ENCODE measurements around the gene KLC1.
A peak's percentile ranks its signal among the peaks of the same experiment; 100 is the strongest.

The KLC1 gene

DNA sequence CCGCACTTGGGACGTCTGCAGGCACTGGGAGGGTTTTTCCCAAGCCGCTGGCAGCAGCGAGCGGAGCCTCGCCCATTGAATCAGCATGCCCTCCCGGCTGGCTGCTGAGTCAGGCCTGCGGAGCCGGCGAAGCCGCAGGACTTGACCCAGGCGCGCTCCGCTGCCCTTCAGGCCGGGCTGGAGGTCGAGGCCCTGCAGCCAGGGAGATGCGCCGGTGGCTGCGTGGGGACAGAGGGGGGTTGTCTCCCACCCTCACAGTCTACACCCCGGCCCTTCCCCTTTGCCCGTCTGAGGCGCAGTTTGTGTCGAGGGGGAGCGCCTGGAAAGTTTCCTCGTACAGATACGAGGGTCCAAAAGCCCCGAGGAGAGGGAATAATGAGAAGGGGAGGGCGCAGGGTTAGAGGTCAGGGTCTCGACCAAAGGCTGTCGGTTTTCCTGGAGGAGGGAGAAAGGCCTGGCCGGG lies 759 bp upstream of the KLC1 start:
- peaks cover 7% of the 10 kb centered on the region; the same call in 1 of the 2 replicates for H3K36me3 ChIP-seq (ENCODE audit: insufficient read depth, low read length)
- peak overlapping the region; percentile 95 for H3K9ac ChIP-seq (ENCODE audit: insufficient read length)
- DNase-seq (ENCODE audit: low read depth, low spot score) = no peak
- peak overlapping the region; percentile 76 for H3K27ac ChIP-seq
- H3K9me3 ChIP-seq (ENCODE audit: low read depth, low read length) = no peaks in the 10 kb centered on the region
- TF ChIP-seq FOXP2 (optimal IDR thresholded peaks at IDR 0.05; ENCODE audit: control extremely low read depth, extremely low read length, insufficient read depth) (no peak), POLR2AphosphoS5 (IDR thresholded peaks at IDR 0.05; ENCODE audit: borderline replicate concordance, low read depth, low read length) (no peak), EZH2 (IDR thresholded peaks at IDR 0.05) (no peak)
- peak overlapping the region; percentile 81 for H3K4me3 ChIP-seq

DNA sequence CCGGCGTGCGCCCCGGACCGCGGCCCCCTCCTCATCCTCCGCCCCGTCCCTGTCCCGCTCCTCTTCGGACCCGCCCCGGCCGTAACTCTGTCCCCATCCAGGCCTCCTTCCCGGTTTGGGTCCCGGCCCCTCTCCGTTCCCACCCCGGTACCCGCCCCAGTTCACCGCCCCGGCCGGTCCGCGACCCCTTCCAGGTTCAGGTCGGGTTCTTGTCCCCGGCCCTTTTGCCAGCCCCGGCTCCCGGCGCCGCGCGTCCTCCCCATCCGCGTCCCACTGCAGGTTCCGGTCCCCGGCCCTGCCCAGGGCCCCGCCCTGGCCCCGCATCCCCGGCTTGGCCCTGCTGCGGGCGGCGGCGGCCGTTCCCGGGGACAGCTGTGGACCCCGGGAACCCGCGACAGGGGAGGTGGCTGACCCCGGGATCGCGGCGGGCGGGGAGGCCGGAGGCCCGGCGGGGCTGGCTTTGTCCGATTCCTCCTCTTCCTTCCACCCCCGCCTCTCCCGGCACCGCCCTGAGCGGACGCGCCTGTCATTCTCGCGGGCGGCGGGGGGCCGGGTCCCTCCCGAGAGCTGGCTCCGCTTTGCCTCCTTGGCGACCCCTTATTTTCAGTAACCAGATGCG lies 601 bp downstream of the KLC1 start:
- peak overlapping the region; percentile 95 for H3K9ac ChIP-seq (ENCODE audit: insufficient read length)
- no peaks in the 10 kb centered on the region for H3K9me3 ChIP-seq (ENCODE audit: low read depth, low read length)
- H3K4me3 ChIP-seq = peak overlapping the region; percentile 81
- no peak overlapping the region for H3K27ac ChIP-seq
- TF ChIP-seq EZH2 (IDR thresholded peaks at IDR 0.05) = no peak
- TF ChIP-seq POLR2AphosphoS5 (IDR thresholded peaks at IDR 0.05; ENCODE audit: borderline replicate concordance, low read depth, low read length) = no peak
- no peak for TF ChIP-seq FOXP2 (optimal IDR thresholded peaks at IDR 0.05; ENCODE audit: control extremely low read depth, extremely low read length, insufficient read depth)
- DNase-seq (ENCODE audit: low read depth, low spot score) = no peak
- peaks cover 9% of the 10 kb centered on the region; the same call in 1 of the 2 replicates for H3K36me3 ChIP-seq (ENCODE audit: insufficient read depth, low read length)

DNA sequence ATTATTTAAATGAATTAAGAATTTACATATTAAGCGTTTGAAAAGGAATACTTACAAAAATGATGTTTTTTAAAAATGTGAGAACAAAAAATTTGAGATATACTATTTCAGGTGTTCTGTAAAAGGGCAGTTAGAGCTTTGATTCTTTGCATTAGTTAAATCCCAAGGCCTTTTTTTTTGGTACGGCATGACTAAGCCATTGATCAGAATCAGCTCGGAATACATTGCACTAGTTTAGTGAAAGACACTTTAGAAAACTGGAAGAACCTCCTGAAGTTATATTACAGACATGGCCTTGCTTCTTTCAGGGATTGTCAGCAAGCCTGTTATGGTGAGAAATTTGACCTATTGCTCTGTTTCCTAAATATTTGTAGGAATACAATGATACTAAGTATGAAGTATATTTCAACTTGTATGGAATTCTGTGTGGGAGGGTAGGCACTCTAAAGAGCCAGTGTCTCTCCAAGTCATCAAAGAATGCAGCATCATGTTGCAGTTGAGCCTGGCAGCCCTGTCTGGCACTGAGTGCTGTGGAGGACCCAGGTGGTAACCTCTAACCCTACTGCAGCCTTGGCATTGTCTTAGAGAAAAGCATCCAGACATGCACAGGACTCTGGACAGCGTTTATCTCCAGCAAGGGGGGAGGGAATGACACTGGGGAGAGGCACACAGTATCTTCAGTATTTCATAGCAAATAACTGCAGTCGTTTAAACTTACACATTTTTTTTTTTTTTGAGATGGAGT lies 1.5 kb downstream of the KLC1 start:
- peak overlapping the region; percentile 81 for H3K4me3 ChIP-seq
- no peak for TF ChIP-seq FOXP2 (optimal IDR thresholded peaks at IDR 0.05; ENCODE audit: control extremely low read depth, extremely low read length, insufficient read depth)
- no peak for TF ChIP-seq EZH2 (IDR thresholded peaks at IDR 0.05)
- no peak for TF ChIP-seq POLR2AphosphoS5 (IDR thresholded peaks at IDR 0.05; ENCODE audit: borderline replicate concordance, low read depth, low read length)
- H3K36me3 ChIP-seq (ENCODE audit: insufficient read depth, low read length) = peaks cover 18% of the 10 kb centered on the region
- peak overlapping the region; percentile 95 for H3K9ac ChIP-seq (ENCODE audit: insufficient read length)
- no peak for DNase-seq (ENCODE audit: low read depth, low spot score)
- H3K9me3 ChIP-seq (ENCODE audit: low read depth, low read length) = no peaks in the 10 kb centered on the region
- H3K27ac ChIP-seq = no peak overlapping the region

DNA sequence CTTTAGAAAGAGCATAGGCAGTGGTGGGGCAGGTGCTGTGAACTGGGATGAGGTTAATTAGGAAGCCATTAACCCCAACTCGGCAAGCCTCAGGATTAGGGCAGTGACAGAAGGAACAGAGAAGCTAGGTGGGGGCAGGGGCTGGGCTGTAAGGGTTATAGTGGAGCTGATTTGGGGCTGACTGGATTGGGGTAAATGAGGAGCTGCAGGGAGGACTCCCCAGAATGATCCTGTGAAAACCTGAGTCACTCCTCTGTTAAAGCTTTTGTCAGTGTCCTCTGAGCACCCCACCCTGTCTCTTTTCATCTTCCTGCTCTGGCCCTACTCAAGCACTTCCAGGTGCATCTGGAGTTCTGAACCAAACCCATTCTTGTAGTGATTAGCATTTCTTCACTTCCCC lies 4.4 kb downstream of the KLC1 start:
- TF ChIP-seq POLR2AphosphoS5 (IDR thresholded peaks at IDR 0.05; ENCODE audit: borderline replicate concordance, low read depth, low read length) = no peak
- TF ChIP-seq FOXP2 (optimal IDR thresholded peaks at IDR 0.05; ENCODE audit: control extremely low read depth, extremely low read length, insufficient read depth) = no peak
- TF ChIP-seq EZH2 (IDR thresholded peaks at IDR 0.05) = no peak

DNA sequence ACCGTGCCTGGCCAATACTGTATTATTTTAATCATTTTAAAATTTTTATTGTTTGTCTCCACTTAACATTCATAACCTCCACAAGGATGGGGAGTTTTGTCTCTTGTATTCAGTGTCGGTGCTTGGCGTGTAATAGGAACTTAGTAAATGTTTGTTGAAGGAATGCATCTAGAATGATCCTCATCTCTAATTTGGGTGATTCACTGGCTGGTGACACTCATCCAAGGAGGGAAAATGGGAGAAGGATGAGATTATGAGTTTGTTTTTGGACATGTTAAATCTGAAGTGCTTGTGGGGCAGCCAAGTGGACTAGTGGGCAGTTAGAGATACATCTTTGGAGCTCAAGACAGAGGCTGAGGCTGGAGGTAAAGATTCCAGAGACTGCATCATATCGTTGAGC lies 5.1 kb downstream of the KLC1 start:
- H3K36me3 ChIP-seq (ENCODE audit: insufficient read depth, low read length) = peaks cover 39% of the 10 kb centered on the region
- no peak overlapping the region for H3K4me3 ChIP-seq
- H3K27ac ChIP-seq = no peak overlapping the region
- no peak overlapping the region for H3K9ac ChIP-seq (ENCODE audit: insufficient read length)
- TF ChIP-seq FOXP2 (optimal IDR thresholded peaks at IDR 0.05; ENCODE audit: control extremely low read depth, extremely low read length, insufficient read depth) (no peak), POLR2AphosphoS5 (IDR thresholded peaks at IDR 0.05; ENCODE audit: borderline replicate concordance, low read depth, low read length) (no peak)
- no peaks in the 10 kb centered on the region for H3K9me3 ChIP-seq (ENCODE audit: low read depth, low read length)
- no peak for DNase-seq (ENCODE audit: low read depth, low spot score)

More for the DNA sequence above, 4.4 kb downstream of the KLC1 start:
- Histone ChIP-seq H3K4me3 (no peak overlapping the region), H3K9me3 (ENCODE audit: low read depth, low read length) (no peaks in the 10 kb centered on the region), H3K36me3 (ENCODE audit: insufficient read depth, low read length) (peaks cover 35% of the 10 kb centered on the region), H3K9ac (ENCODE audit: insufficient read length) (no peak overlapping the region), H3K27ac (no peak overlapping the region)
- DNase-seq (ENCODE audit: low read depth, low spot score) = no peak

DNA sequence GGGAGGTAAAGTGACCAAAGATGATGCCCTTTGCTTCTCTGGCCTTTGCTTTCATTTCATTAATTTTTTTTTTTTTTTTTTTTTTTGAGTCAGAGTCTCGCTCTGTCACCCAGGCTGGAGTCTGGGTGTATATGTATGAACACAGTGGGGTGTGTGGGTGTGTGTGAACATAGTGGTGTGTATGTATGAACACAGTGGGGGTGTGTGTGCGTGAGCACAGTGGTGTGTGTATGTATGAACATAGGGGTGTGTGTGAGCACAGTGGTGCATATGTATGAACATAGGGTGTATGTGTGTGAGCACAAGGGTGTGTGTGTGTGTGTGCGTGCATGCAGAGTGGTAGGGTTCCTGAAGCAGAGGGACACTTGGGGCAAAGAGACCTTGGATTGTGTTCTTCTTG lies 9.6 kb downstream of the KLC1 start:
- no peaks in the 10 kb centered on the region for H3K9me3 ChIP-seq (ENCODE audit: low read depth, low read length)
- no peak overlapping the region for H3K27ac ChIP-seq
- no peak for DNase-seq (ENCODE audit: low read depth, low spot score)
- H3K9ac ChIP-seq (ENCODE audit: insufficient read length) = no peak overlapping the region
- TF ChIP-seq FOXP2 (optimal IDR thresholded peaks at IDR 0.05; ENCODE audit: control extremely low read depth, extremely low read length, insufficient read depth) (no peak), POLR2AphosphoS5 (IDR thresholded peaks at IDR 0.05; ENCODE audit: borderline replicate concordance, low read depth, low read length) (no peak), EZH2 (IDR thresholded peaks at IDR 0.05) (no peak)
- peaks cover 30% of the 10 kb centered on the region for H3K36me3 ChIP-seq (ENCODE audit: insufficient read depth, low read length)
- no peak overlapping the region for H3K4me3 ChIP-seq

DNA sequence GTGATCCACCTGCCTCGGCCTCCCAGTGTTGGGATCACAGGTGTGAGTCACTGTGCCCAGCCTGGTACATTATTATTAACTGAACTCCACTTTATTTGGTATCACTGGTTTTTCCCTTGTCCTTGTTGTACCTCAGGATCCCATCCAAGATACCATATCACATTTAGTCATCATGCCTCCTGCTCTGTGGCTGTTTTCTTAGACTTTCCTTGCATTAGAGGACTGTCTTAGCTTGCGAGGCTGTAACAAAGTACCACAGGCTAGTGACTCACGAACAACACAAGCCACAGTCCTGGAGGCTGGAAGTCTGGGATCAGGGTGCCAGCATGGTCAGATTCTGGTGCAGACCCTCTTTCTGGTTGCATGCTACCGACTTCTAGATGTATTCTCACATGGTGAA lies 12.2 kb downstream of the KLC1 start:
- no peak overlapping the region for H3K4me3 ChIP-seq
- no peak for TF ChIP-seq FOXP2 (optimal IDR thresholded peaks at IDR 0.05; ENCODE audit: control extremely low read depth, extremely low read length, insufficient read depth)
- TF ChIP-seq EZH2 (IDR thresholded peaks at IDR 0.05) = no peak
- no peak for TF ChIP-seq POLR2AphosphoS5 (IDR thresholded peaks at IDR 0.05; ENCODE audit: borderline replicate concordance, low read depth, low read length)
- no peak overlapping the region for H3K9ac ChIP-seq (ENCODE audit: insufficient read length)
- no peak for DNase-seq (ENCODE audit: low read depth, low spot score)
- H3K36me3 ChIP-seq (ENCODE audit: insufficient read depth, low read length) = peaks cover 15% of the 10 kb centered on the region; the same call in 1 of the 2 replicates
- H3K27ac ChIP-seq = no peak overlapping the region
- H3K9me3 ChIP-seq (ENCODE audit: low read depth, low read length) = no peaks in the 10 kb centered on the region

DNA sequence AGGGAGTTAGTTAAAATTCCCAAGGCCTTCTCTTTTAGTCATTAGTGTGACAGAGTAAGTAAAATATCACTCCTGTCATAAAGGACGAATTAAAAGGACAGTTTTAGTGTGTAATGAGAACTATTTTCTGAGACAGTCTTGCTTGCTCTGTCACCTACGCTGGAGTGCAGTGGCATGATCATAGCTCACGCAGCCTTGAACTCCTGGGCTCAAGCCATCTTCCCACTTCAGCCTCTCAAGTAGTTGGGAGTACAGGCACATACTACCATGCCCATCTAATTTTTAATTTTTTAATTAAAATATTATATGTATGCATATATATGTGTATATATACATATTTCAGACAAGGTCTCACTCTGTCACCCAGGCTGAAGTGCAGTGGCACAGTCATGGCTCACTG lies 17.2 kb downstream of the KLC1 start:
- no peak overlapping the region for H3K27ac ChIP-seq
- TF ChIP-seq FOXP2 (optimal IDR thresholded peaks at IDR 0.05; ENCODE audit: control extremely low read depth, extremely low read length, insufficient read depth) = no peak
- no peak for TF ChIP-seq EZH2 (IDR thresholded peaks at IDR 0.05)
- TF ChIP-seq POLR2AphosphoS5 (IDR thresholded peaks at IDR 0.05; ENCODE audit: borderline replicate concordance, low read depth, low read length) = no peak
- DNase-seq (ENCODE audit: low read depth, low spot score) = no peak
- H3K9me3 ChIP-seq (ENCODE audit: low read depth, low read length) = no peaks in the 10 kb centered on the region
- no peak overlapping the region for H3K4me3 ChIP-seq
- 0 out of 2 replicates have a peak, but pooled peaks cover 3% of the 10 kb centered on the region for H3K36me3 ChIP-seq (ENCODE audit: insufficient read depth, low read length)
- H3K9ac ChIP-seq (ENCODE audit: insufficient read length) = no peak overlapping the region

All from SK-N-MC (cell line).